ENCODE measurements around the gene CGNL1.

The CGNL1 gene

DNA sequence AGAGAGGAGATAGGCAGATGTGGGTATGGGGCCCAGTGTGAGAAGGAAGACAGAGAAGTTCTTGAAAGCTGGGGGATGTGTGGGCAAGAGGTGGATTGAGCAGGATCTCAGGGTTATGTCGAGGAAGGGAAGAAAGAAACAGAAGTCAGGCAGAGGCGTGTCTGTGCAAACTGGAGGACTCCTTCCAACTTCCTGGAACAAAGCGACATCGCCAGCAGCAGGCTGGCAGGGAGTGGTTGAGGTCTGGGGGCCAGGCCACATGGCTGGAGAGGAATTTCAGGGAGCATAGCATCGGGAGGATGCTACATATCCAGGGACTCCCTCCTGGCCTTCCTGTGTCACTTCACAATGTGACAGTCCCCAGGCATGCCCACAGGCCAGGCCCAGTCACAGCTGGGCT lies 172.5 kb downstream of the CGNL1 start:
- Mint-ChIP-seq H3K4me1 (ENCODE audit: low read depth) (peaks cover 22% of the 10 kb centered on the region), H3K4me3 (no peak overlapping the region), H3K36me3 (ENCODE audit: low read depth) (no peaks in the 10 kb centered on the region), H3K27ac (peak overlapping the region; percentile 10), H3K27me3 (no peaks in the 10 kb centered on the region), H3K9me3 (no peaks in the 10 kb centered on the region)
- intact Hi-C loops (cut with micrococcal nuclease): no loop called here

DNA sequence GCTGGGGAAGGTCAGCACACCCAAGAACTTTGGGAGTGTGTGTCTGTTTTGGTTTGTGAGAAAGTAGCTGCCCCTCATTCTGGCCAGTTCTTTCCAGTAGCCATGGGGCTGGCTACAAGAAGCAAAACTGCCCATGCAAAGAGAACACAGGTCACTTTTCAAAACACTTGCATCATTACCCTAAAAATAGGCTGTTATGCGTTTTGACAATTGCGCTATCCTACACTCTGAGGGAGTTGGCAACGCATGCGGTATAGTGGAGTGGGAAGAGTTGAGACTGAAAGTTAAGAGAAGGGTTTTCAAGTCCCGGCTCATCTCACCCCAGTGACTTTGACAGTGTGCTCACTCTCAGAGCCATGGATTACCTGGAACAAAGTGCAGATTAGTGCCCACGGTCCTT lies 173.6 kb downstream of the CGNL1 start:
- H3K27me3 Mint-ChIP-seq: no peaks in the 10 kb centered on the region
- H3K9me3 Mint-ChIP-seq: no peaks in the 10 kb centered on the region
- H3K4me3 Mint-ChIP-seq: no peak overlapping the region
- no peak overlapping the region for H3K27ac Mint-ChIP-seq
- H3K4me1 Mint-ChIP-seq (ENCODE audit: low read depth): peaks cover 22% of the 10 kb centered on the region
- H3K36me3 Mint-ChIP-seq (ENCODE audit: low read depth): no peaks in the 10 kb centered on the region
- intact Hi-C loops (cut with micrococcal nuclease): no loop called here

DNA sequence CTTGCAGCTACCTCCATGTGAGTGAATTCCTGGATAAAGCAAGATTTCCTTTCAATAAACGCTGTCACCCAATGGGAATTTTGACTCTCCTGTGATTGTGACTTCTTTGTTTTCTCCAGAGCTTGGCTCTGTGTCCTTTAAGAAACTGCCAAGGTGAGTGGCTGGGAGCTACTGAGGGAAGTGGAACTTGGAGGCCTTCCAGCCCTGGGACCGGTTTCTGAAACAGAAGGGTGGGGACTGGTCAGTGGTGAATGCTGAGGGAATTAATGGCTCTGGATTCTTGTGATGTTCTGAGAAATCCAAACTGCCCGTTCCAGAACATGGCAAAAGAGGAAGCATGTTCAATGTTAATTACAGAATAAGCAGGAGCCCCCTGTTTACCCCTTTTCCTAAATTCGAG lies 174.3 kb downstream of the CGNL1 start:
- Mint-ChIP-seq H3K4me1 (ENCODE audit: low read depth) (peaks cover 22% of the 10 kb centered on the region), H3K9me3 (no peaks in the 10 kb centered on the region), H3K4me3 (no peak overlapping the region), H3K36me3 (ENCODE audit: low read depth) (no peaks in the 10 kb centered on the region), H3K27ac (peak overlapping the region; percentile 58), H3K27me3 (no peaks in the 10 kb centered on the region)
- intact Hi-C loops (cut with micrococcal nuclease): no loop called here

DNA sequence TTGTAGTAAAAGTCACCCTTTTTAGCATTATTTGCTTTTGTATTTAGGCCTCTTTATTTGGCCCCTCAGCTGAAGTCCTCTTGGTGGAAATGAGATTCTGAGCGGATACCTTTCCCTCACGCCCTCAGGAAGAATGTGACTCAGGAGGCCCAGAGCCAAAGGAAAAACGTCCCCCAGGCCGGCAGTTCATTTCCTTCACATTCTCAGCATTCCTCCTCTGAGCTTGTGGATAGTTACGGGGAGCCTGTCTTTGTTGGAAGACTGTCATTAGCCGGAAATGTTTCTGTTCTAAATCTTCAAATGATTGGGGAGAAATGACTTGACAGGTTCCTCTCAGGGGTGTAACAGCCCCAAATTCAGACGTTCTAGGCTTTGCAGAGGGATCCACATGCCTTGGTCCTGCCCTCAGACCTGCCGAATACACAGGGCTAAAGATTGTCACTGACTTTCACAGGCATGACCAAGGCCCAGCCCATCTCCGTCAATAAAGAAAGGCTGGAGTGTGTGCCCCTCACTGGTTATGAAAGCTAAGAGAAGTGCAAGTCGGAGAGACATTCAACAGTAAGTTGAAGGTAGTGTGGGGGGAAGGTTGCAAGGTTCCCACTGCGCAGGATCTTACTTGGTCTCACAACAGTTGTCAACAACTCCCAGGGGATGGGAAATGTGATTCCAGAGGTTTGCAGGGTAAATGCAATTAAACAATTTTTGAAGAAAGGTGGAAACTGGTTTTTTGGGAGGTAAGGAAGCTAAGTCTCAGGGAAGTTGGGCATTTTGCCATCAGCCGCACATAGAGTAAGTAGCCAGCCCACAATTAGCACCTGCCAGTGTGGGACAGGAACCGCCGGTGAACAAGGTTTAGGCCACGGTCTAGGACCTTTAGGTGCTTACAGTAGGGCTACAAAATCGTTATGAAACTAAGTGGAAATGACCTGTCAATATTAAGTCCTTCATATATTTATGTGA lies 175.7 kb downstream of the CGNL1 start:
- H3K4me3 Mint-ChIP-seq: no peak overlapping the region
- intact Hi-C loops (cut with micrococcal nuclease): no loop called here
- H3K9me3 Mint-ChIP-seq: no peaks in the 10 kb centered on the region
- peaks cover 22% of the 10 kb centered on the region for H3K4me1 Mint-ChIP-seq (ENCODE audit: low read depth)
- H3K36me3 Mint-ChIP-seq (ENCODE audit: low read depth): no peaks in the 10 kb centered on the region
- H3K27me3 Mint-ChIP-seq: no peaks in the 10 kb centered on the region
- H3K27ac Mint-ChIP-seq: peak overlapping the region; percentile 58

DNA sequence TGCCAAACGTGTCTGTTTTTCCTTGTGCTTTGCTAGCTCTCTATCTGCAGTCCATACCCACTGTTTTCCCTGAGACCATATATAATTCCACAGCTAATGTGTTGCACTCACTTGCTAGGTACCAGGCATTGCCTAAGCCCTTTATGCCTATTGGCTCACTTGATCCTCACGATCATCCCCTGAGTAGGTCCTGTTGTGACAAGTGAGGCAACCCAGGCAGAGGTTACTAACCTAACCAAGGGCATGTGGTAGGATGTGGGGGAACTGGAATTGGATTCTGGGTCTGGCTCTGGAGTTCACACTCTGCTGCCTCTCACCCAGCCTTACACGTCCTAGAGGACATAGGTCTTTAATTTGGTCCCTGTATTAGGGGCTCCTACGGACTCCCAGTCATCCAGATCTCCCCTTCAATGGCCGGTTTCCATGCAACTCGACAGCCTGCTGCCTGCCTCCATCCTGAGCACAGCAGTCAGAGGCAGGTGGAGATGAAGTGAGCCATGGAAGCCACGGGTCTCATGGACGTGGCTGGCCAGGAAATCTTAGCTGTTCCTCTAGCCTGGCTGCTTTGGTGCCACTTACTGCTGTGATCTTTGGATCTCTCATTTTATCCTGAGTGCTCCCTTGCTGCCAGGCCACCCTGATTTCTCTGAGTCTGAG lies 176.5 kb downstream of the CGNL1 start:
- H3K4me1 Mint-ChIP-seq (ENCODE audit: low read depth): peaks cover 22% of the 10 kb centered on the region
- no peak overlapping the region for H3K4me3 Mint-ChIP-seq
- H3K27me3 Mint-ChIP-seq: no peaks in the 10 kb centered on the region
- H3K27ac Mint-ChIP-seq: peak overlapping the region; percentile 45
- intact Hi-C loops (cut with micrococcal nuclease): no loop called here
- no peaks in the 10 kb centered on the region for H3K9me3 Mint-ChIP-seq
- no peaks in the 10 kb centered on the region for H3K36me3 Mint-ChIP-seq (ENCODE audit: low read depth)

DNA sequence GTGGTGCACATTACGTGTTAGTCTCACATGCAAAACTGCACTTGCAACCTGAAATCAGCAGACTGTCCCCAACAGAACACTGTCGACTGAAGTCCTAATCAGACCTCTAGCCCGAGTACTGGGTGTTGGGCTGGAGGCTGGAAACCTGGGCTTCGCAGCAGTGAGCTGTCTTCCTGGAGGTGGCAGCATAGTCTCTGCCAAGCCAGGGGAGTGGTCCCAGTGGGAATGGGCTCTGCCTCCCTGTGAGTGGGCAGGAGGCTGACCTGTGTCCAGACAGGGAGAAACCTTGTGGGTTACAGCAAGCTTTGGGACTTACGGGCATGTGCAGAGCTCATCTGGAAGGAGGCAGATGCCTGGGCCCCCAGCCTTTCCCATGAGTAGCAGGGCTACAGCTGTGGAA lies 177.2 kb downstream of the CGNL1 start:
- no peaks in the 10 kb centered on the region for H3K27me3 Mint-ChIP-seq

DNA sequence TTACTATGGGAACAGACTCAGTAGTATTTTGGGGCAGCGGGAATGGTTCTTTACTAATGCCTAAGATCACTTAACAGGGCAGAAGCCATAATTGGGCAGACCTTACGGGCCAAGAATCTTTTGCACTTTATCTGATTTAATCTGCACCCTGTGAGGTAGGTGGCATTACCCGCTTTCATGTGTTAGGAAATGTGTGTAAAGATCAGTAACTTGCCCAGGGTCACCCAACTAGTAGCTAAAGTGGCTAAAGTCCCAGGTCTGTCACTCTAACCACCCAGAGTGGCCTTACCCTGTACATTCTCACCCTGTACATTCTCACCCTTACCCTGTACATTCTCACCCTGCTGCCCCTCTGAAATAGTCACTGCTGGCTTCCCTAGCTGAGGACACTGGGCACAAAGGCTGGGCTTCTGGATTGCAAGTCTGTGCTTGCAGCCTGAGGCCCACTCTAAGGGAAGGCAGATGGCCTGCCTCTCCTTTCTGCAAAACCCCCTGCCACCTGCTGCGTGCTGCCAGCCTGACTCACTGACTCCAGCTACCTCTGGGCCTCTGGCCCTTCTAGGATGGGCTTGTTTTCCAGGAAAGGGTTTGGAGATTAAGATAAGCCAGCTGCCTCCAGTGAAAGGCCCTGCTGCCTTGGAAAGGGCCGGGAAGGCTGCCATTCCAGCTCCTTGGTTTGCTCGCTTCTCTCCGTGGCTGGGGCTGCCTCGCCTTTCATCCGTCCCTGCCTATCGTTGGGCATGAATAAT lies 177.9 kb downstream of the CGNL1 start:
- intact Hi-C loops (cut with micrococcal nuclease): no loop called here
- H3K4me3 Mint-ChIP-seq: no peak overlapping the region
- H3K27me3 Mint-ChIP-seq: peaks cover 4% of the 10 kb centered on the region
- no peaks in the 10 kb centered on the region for H3K9me3 Mint-ChIP-seq
- peak overlapping the region; percentile 38 for H3K27ac Mint-ChIP-seq
- H3K36me3 Mint-ChIP-seq (ENCODE audit: low read depth): no peaks in the 10 kb centered on the region
- H3K4me1 Mint-ChIP-seq (ENCODE audit: low read depth): peaks cover 13% of the 10 kb centered on the region

More for the DNA sequence above, 177.2 kb downstream of the CGNL1 start:
- Mint-ChIP-seq H3K4me3 (no peak overlapping the region), H3K9me3 (no peaks in the 10 kb centered on the region), H3K4me1 (ENCODE audit: low read depth) (peaks cover 19% of the 10 kb centered on the region), H3K36me3 (ENCODE audit: low read depth) (no peaks in the 10 kb centered on the region), H3K27ac (peak overlapping the region; percentile 45)
- intact Hi-C loops (cut with micrococcal nuclease): no loop called here

DNA sequence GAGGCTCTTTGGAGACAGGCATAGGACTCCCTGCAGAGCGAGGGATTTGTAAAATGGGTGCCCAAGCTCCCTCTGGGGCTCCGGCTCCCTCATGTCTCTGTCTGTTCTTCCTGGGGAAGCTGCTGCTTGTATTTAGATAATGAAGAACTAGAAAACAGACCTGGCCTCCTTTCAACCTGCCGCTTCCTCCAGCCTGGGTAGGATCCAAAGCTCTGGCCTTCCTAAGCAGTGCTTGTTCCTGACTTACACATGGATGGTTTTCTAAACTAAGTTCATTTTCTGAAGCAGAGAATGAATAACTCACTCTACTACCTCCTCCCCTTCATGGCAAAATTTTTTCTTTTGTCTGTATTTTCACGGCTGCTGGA lies 178.5 kb downstream of the CGNL1 start:
- H3K27me3 Mint-ChIP-seq: peaks cover 4% of the 10 kb centered on the region
- no peak overlapping the region for H3K4me3 Mint-ChIP-seq
- intact Hi-C loops (cut with micrococcal nuclease): loop anchor here (5.0 kb wide), 1 partner anchor 83 kb away; no protein-coding TSS in a partner anchor
- H3K9me3 Mint-ChIP-seq: no peaks in the 10 kb centered on the region
- peak overlapping the region; percentile 38 for H3K27ac Mint-ChIP-seq
- no peaks in the 10 kb centered on the region for H3K36me3 Mint-ChIP-seq (ENCODE audit: low read depth)
- H3K4me1 Mint-ChIP-seq (ENCODE audit: low read depth): peaks cover 13% of the 10 kb centered on the region

DNA sequence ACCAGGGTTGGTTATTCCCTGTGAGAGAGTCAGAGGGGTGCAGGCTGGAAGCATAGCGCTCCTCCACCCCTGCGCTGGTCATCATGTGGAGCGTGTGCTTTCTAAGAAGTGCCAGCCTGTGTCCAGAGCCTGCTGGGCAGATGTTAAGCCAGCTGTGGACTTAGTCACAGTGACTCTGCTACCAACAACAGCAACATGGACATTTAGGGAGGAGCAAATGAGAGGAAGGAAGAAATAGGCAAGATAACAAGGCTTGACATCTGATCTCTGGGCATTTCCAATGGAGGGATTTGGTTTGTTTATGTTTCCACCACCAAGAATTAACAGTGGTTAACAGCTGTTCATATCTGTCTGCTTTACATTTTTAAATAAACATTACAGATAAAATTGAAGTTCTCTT lies 179.0 kb downstream of the CGNL1 start:
- Mint-ChIP-seq H3K9me3 (no peaks in the 10 kb centered on the region), H3K4me3 (no peak overlapping the region), H3K36me3 (ENCODE audit: low read depth) (no peaks in the 10 kb centered on the region), H3K27me3 (peaks cover 4% of the 10 kb centered on the region), H3K27ac (peak overlapping the region; percentile 38), H3K4me1 (ENCODE audit: low read depth) (peaks cover 12% of the 10 kb centered on the region)
- intact Hi-C loops (cut with micrococcal nuclease): loop anchor here (5.0 kb wide), 1 partner anchor 82 kb away; no protein-coding TSS in a partner anchor

DNA sequence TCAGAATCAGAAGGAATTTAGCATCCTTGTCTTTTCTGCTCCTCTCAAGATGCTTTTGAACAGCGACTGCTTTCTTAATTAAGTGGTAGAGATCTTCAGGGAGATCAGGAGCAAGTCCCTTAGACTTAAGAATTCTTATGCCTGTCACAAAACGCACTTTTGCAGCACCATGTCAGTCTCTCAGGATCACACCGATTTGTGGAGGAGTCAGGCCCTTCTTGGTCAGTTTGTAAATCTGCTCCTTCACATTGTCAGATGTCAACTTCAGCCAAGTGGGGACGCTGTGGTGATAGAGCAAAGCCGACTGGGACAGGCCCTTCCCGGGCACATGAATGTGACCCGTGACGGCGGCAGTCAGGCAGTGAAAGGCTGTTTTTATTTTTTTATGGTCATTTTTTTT lies 179.7 kb downstream of the CGNL1 start:
- H3K9me3 Mint-ChIP-seq: no peaks in the 10 kb centered on the region
- H3K4me3 Mint-ChIP-seq: no peak overlapping the region
- peaks cover 6% of the 10 kb centered on the region for H3K4me1 Mint-ChIP-seq (ENCODE audit: low read depth)
- H3K36me3 Mint-ChIP-seq (ENCODE audit: low read depth): no peaks in the 10 kb centered on the region
- peaks cover 4% of the 10 kb centered on the region for H3K27me3 Mint-ChIP-seq
- intact Hi-C loops (cut with micrococcal nuclease): loop anchor here (5.0 kb wide), 1 partner anchor 81 kb away; no protein-coding TSS in a partner anchor
- H3K27ac Mint-ChIP-seq: no peak overlapping the region

DNA sequence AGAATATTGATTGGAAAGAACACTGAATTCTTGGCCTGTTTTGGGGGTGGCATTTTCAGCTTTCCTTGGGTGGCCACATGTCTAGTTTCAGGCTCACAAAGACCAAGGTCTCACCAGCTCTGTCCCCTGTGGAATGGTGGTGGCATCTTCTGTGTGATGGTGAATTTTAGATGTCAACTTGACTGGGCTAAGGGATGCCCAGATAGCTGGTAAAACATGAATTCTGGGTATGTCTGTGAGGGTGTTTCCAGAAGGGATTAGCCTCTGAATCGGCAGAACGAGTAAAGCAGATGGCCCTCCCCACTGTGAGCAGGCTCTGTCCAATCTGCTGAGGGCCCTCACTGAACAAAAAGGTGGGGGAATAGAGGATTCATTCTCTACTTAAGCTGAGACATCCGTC lies 181.0 kb downstream of the CGNL1 start:
- Mint-ChIP-seq H3K27ac (no peak overlapping the region), H3K4me3 (no peak overlapping the region), H3K27me3 (peaks cover 6% of the 10 kb centered on the region), H3K9me3 (no peaks in the 10 kb centered on the region), H3K4me1 (ENCODE audit: low read depth) (peaks cover 14% of the 10 kb centered on the region), H3K36me3 (ENCODE audit: low read depth) (no peaks in the 10 kb centered on the region)
- intact Hi-C loops (cut with micrococcal nuclease): loop anchor here (5.0 kb wide), 1 partner anchor 80 kb away; no protein-coding TSS in a partner anchor

DNA sequence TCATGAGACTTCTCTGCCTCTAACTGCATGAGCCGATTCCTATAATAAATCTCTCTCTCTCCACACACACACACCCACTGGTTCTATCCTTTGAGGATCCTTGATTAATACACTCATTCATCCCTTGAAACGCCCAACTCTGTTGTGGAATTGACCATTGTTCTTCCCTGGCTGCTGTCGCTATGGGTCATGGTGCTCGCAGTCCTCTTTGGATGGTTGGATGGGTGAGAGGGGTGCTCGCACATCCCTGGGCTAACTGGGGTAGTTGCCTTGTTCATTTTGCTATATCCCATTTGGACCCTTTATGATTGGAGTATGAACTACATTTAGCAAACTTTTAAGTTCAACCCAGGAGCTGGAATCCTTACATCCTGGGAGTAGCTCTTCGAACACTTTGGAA lies 181.5 kb downstream of the CGNL1 start:
- H3K9me3 Mint-ChIP-seq: no peaks in the 10 kb centered on the region
- peaks cover 10% of the 10 kb centered on the region for H3K27me3 Mint-ChIP-seq
- no peaks in the 10 kb centered on the region for H3K36me3 Mint-ChIP-seq (ENCODE audit: low read depth)
- no peak overlapping the region for H3K4me3 Mint-ChIP-seq
- intact Hi-C loops (cut with micrococcal nuclease): loop anchor here (2.0 to 5.0 kb wide), 2 partner anchors 79 to 303 kb away; no protein-coding TSS in a partner anchor
- H3K4me1 Mint-ChIP-seq (ENCODE audit: low read depth): peaks cover 19% of the 10 kb centered on the region
- H3K27ac Mint-ChIP-seq: no peak overlapping the region

DNA sequence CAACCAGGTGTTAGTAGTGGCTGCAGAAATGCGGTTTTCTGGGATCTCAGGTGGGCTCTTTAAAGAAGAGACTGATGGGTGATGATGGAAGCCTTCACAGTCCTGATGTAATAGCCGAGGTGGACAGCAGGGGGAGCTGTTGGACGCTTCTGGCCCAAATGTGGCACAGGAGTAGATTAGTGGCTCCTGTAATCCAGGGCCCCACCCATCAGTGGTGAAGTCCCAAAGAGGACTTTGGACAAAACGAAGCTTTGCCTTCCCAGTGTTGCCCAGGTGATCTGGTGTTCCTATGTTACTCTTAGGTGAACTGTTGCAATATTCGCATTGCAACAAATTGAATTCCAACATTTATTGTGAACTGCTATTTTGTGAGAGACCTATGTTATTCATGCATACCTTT lies 183.6 kb downstream of the CGNL1 start:
- H3K36me3 Mint-ChIP-seq (ENCODE audit: low read depth): no peaks in the 10 kb centered on the region
- no peak overlapping the region for H3K27ac Mint-ChIP-seq
- peaks cover 22% of the 10 kb centered on the region for H3K27me3 Mint-ChIP-seq
- intact Hi-C loops (cut with micrococcal nuclease): loop anchor here (2.0 to 10.0 kb wide), 7 partner anchors 29 to 585 kb away; partner anchors contain the start of gene POLR2M
- no peak overlapping the region for H3K4me3 Mint-ChIP-seq
- no peaks in the 10 kb centered on the region for H3K9me3 Mint-ChIP-seq
- H3K4me1 Mint-ChIP-seq (ENCODE audit: low read depth): peaks cover 29% of the 10 kb centered on the region

Measured in dendritic cell treated with granulocyte-macrophage colony-stimulating factor and Interleukin-4, amounts not matched to agents 40 ng/mL and 50 ng/mL, for 4 days (primary cell).